ENCODE results near the gene TMEM62. TPM values are rescaled to one million over a fixed set of nuclear protein-coding genes. Genes with fewer than 3 reads are reported as not detected.

The TMEM62 gene
- polyA plus RNA-seq, 3 donors, result 10.5 to 11.3 (median 10.8) TPM

GRCh38 chr15:43186003-43186353 is 52.6 kb downstream of the TMEM62 start:
- no peaks in the 10 kb centered on the region for H3K9me3 ChIP-seq (replicated peaks in 1 of 2; ENCODE audit: control insufficient read depth in 1 of 2, insufficient read depth in 1 of 2, low read length in 2 of 2)
- H2AFZ ChIP-seq (ENCODE audit: insufficient read depth, low read depth, low read length, poor library complexity, severe bottlenecking), result peak overlapping the region; percentile 87
- peaks cover 20% of the 10 kb centered on the region for H3K4me1 Mint-ChIP-seq
- intact Hi-C loops (cut with micrococcal nuclease), result loop anchor here in 1 of 2 donors (5.0 kb wide), 1 partner anchor 79 kb away; the partner anchor contains the start of gene UBR1
- peak overlapping the region; percentile 86 for H3K9ac ChIP-seq (ENCODE audit: insufficient read depth, low read length, poor library complexity, severe bottlenecking)
- peaks cover 8 to 19% of the 10 kb centered on the region in 2 donors for H3K4me1 ChIP-seq (ENCODE audit: control insufficient read depth in 1 of 2, insufficient read depth in 2 of 2, low read length in 2 of 2)
- H3K27me3 Mint-ChIP-seq (ENCODE audit: low read depth in 3 of 3), result no peaks in the 10 kb centered on the region
- peak; percentile 51 for TF ChIP-seq CTCF (IDR thresholded peaks at IDR 0.05)
- peak overlapping the region; percentile 79 to 89 for H3K27ac ChIP-seq (ENCODE audit: low read depth in 1 of 2, low read length in 2 of 2)
- peak in 2 of 3 donors; percentile 14 for DNase-seq
- peak overlapping the region; percentile 95 for H3K4me2 ChIP-seq (replicated peaks; ENCODE audit: extremely low read depth, low read length, poor library complexity, severe bottlenecking)
- H3K4me3 ChIP-seq (replicated peaks in 1 of 3; ENCODE audit: low read depth in 2 of 3, low read length in 3 of 3), result peak overlapping the region; percentile 66 to 98 (median 97)
- H3K36me3 ChIP-seq (replicated peaks in 1 of 2; ENCODE audit: control insufficient read depth in 1 of 2, insufficient read depth in 2 of 2, low read length in 2 of 2), result peaks cover 41 to 67% of the 10 kb centered on the region in 2 donors
- H3K36me3 Mint-ChIP-seq, result peaks cover 42 to 54% of the 10 kb centered on the region in 2 donors
- H3K4me3 Mint-ChIP-seq, result peak overlapping the region; percentile 96 to 98
- H3K27me3 ChIP-seq (ENCODE audit: control insufficient read depth in 2 of 2, insufficient read depth in 2 of 2, low read length in 2 of 2), result no peaks in the 10 kb centered on the region
- peaks cover 33% of the 10 kb centered on the region for H3K79me2 ChIP-seq (ENCODE audit: insufficient read depth, low read length)
- H3K9me3 Mint-ChIP-seq, result no peaks in the 10 kb centered on the region
- peaks cover 27% of the 10 kb centered on the region for H4K20me1 ChIP-seq (ENCODE audit: insufficient read depth, low read length)
- WGBS (ENCODE audit: insufficient coverage), result 0% methylated on average over 1 of the region's 13 CpGs
- H3K27ac Mint-ChIP-seq, result peak overlapping the region; percentile 89 to 96 (median 94)

GRCh38 chr15:43187544-43188155 is 54.3 kb downstream of the TMEM62 start:
- peaks cover 43 to 67% of the 10 kb centered on the region in 2 donors for H3K36me3 ChIP-seq (replicated peaks in 1 of 2; ENCODE audit: control insufficient read depth in 1 of 2, insufficient read depth in 2 of 2, low read length in 2 of 2)
- peaks cover 33% of the 10 kb centered on the region for H3K79me2 ChIP-seq (ENCODE audit: insufficient read depth, low read length)
- H3K9me3 ChIP-seq (replicated peaks in 1 of 2; ENCODE audit: control insufficient read depth in 1 of 2, insufficient read depth in 1 of 2, low read length in 2 of 2), result no peaks in the 10 kb centered on the region
- TF ChIP-seq CTCF (IDR thresholded peaks at IDR 0.05), result peak; percentile 64
- peak; percentile 17 to 32 (median 23) for DNase-seq
- peak overlapping the region in 1 of 3 experiments; percentile 98 for H3K4me3 ChIP-seq (replicated peaks in 1 of 3; ENCODE audit: low read depth in 2 of 3, low read length in 3 of 3)
- Mint-ChIP-seq H3K9me3 (no peaks in the 10 kb centered on the region), H3K4me3 (no peak overlapping the region), H3K27me3 (ENCODE audit: low read depth in 3 of 3) (no peaks in the 10 kb centered on the region), H3K27ac (peak overlapping the region in 2 of 7 donors; percentile 36 to 74), H3K4me1 (peaks cover 20% of the 10 kb centered on the region), H3K36me3 (peaks cover 44 to 54% of the 10 kb centered on the region in 2 donors)
- H3K27me3 ChIP-seq (ENCODE audit: control insufficient read depth in 2 of 2, insufficient read depth in 2 of 2, low read length in 2 of 2), result no peaks in the 10 kb centered on the region
- no peak overlapping the region for H3K4me2 ChIP-seq (replicated peaks; ENCODE audit: extremely low read depth, low read length, poor library complexity, severe bottlenecking)
- no CpG with 5 or more reads among the region's 2 CpGs for WGBS (ENCODE audit: insufficient coverage)
- peaks cover 27% of the 10 kb centered on the region for H4K20me1 ChIP-seq (ENCODE audit: insufficient read depth, low read length)
- peaks cover 8 to 19% of the 10 kb centered on the region in 2 donors for H3K4me1 ChIP-seq (ENCODE audit: control insufficient read depth in 1 of 2, insufficient read depth in 2 of 2, low read length in 2 of 2)
- no peak overlapping the region for H3K27ac ChIP-seq (ENCODE audit: low read depth in 1 of 2, low read length in 2 of 2)
- no peak overlapping the region for H3K9ac ChIP-seq (ENCODE audit: insufficient read depth, low read length, poor library complexity, severe bottlenecking)
- intact Hi-C loops (cut with micrococcal nuclease), result loop anchor here in 1 of 2 donors (5.0 kb wide), 1 partner anchor 80 kb away; the partner anchor contains the start of gene UBR1
- H2AFZ ChIP-seq (ENCODE audit: insufficient read depth, low read depth, low read length, poor library complexity, severe bottlenecking), result no peak overlapping the region
